GM12873 (cell line): ENCODE results near the gene APP.

Experiments used
- CTCF ChIP-seq: IDR thresholded peaks from 2 replicates; pipeline ENCODE4 v1.5.1; 2012; ENCODE audit warnings: low read depth, mild to moderate bottlenecking, moderate library complexity, low read length, control low read depth; ENCODE audit not compliant: insufficient read depth; ENCODE audit errors: missing control alignments

The APP gene

GRCh38 chr21:25885880-25886279, 284.7 kb downstream of the APP start:
- TF ChIP-seq CTCF = no peak

GRCh38 chr21:25885405-25885804, 285.2 kb downstream of the APP start:
- no peak for TF ChIP-seq CTCF

GRCh38 chr21:25884311-25884710, 286.3 kb downstream of the APP start:
- TF ChIP-seq CTCF = no peak

- TF ChIP-seq CTCF = peak; percentile 97
These were observed 288.8 kb downstream of the APP start for GRCh38 chr21:25881524-25882376.

- no peak for TF ChIP-seq CTCF
These were observed 291.4 kb downstream of the APP start for GRCh38 chr21:25879203-25879602.

GRCh38 chr21:25878344-25878743, 292.2 kb downstream of the APP start:
- no peak for TF ChIP-seq CTCF

GRCh38 chr21:25872271-25872670, 298.3 kb downstream of the APP start:
- peak; percentile 9 for TF ChIP-seq CTCF
